ENCODE data around the gene TPD52L1.
"Not testable (repeated sequence)": the region's sequence is repeated elsewhere in the genome, so short reads cannot be mapped to it uniquely, and the experiment has no call there.

TPD52L1 gene

DNA sequence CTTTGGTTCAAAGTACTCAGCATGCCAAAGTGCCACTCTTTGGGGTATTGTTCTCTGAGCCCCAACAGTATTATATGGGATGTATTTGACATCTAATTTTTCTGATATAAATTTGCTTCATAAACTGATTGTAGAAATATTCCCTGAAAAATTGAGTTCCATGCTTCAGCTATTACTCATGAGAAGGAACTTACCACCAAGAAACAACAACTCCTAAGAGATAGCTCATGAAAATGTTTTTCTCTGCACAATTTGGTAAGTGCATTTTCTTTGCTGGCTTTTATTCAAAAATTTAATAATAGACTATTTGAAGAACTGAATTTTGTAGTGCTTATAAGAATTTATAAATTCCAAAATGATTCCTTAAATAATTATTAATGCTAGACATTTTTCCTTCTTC is 12.8 kb upstream of the TPD52L1 start:
- no peak for DNase-seq (ENCODE audit: extremely low read depth in 1 of 2, low read depth in 1 of 2)

DNA sequence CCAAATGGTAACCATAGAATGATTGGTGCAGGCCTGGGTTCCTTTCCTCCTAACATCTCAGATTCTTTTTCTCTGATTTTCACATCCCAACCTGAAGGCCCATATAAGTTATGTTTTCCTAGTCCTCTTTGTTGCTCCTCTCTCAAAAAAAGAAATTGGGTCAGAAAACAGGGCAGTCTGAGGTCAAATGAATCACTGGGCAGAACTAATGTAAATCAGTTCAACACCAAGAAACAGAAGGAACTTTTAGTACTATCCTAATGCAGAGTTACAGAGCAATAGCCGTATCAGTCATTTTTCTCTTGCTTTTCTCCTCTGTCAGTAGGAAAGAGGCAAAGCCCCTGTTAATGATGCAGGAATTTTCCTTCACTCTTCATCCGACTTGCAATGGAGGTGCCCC is 11.0 kb upstream of the TPD52L1 start:
- no peak for DNase-seq (ENCODE audit: extremely low read depth in 1 of 2, low read depth in 1 of 2)

DNA sequence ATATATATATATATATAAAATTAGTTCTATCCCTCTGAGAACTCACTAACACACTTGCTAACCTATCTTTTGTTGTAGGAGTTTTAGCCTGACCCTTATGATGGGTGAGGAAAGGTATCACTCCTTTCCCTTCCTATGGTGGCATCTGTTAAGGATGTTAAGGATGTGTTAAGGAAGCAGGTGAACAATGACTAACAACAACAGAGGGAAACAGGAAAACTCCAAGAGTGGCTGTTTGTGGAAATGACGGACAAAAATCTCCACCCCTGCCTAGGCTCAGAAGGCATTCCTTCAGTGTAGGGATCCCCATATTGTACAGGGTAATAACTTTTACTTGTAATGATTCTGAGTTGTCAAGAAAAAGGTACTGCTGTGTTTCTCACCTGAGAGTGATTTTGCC is 8.8 kb upstream of the TPD52L1 start:
- DNase-seq (ENCODE audit: extremely low read depth in 1 of 2, low read depth in 1 of 2): no peak

DNA sequence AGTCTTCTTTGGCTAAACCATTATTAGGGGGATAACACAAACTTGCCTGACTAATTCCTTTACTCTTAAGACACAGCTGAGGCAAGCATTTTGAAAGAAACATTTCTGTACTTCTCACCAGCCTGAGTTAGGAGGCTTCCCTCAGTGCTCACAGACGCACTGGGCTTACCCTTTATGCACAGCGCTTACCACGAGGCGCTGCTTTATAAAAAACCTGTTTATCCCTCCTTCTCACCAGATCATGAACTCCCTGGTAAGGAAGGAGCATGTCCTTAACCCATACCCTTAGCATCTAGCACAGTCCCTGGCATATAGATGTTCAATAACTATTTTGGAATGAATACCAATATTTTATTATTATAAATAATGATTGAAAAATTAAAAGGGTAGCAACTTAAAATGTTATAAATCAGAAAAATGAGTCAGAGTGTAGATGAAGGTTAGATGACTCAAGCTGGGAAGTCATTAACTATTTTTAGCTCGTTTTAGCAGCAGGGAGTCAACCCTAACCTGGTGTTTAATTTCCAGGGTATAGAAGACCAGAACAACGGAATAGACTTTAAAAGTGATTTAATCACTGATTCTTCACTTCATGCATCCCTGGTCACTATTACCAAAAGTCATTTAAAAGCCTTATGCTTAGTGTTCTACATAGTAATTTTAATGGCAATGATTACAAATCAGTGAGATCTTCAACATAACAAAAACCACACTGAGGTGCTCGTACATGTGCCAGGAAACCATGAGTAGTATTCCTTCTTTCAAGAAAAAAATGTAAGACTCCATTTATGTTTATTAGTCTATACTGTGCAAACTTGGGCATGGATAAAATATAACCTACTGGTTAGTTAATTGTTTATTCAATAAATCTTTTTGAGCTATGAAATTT is 4.1 kb upstream of the TPD52L1 start:
- no peak for DNase-seq (ENCODE audit: extremely low read depth in 1 of 2, low read depth in 1 of 2)

DNA sequence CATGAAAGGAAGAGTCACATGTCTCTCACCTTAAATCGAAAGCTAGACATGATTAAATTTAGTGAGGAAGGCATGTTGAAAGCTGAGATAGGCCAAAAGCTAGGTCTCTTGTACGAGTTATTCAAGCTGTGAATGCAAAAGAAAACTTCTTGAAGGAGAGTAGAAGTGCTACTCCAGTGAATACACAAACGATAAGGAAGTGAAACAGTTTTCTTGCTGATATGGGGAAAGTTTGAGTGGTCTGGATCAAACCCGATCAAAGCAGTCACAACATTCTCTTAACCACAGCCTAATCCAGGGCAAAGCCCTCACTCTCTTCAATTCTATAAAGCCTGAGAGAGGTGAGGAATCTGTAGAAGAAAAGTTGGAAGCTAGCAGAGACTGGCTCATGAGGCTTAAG is 1.9 kb upstream of the TPD52L1 start:
- DNase-seq (ENCODE audit: extremely low read depth in 1 of 2, low read depth in 1 of 2): no peak

DNA sequence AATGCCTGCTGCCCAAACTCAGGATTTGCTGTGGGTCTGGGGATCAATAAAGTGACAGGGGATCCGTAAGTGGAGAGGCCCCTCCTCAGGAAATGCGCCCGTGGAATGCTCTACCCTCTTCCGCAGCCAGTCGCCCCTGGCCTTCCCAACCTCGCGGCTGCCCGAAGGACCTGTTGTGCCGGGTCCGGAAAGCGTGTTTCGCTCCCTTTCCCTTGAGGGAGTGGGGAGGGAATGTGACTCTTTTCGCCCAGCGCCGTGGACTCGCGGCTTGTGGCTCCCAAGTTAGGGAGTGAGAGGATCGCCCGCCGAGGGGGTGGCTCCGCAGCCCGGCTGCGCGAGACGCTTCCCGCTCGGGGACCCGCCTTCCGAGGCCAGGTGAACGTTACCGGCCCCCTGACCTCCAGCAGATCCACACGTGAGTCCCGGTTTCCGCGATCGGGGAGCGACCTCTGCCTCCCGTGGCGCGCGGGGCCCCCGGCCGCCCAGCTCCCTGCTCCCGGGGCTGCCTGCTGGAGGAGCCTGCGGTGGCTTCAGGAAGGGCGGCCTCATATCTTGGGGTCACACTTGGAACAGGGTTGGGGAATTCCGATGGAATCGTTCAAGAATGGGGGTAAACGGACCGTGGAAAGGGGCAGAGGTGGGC is 666 bp downstream of the TPD52L1 start:
- DNase-seq (ENCODE audit: extremely low read depth in 1 of 2, low read depth in 1 of 2): no peak

DNA sequence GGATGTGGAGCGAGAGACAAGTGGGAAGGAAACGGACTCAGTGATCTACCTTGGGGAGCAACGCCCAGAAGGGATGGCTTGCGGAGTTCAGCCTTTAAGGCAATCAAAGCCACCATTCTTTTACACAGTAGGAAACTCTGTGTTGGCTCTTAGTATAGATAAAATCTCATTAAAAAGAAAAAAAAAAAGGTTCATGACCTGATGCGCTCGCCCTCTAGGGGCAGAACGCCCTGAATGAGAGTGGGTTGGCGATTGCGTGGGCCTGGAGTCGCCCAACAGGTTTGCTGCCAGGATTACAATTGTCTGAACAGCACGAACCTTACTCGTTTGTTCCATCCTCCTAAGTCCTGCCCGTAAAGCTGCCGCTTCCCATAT is 1.2 kb downstream of the TPD52L1 start:
- DNase-seq (ENCODE audit: extremely low read depth in 1 of 2, low read depth in 1 of 2): no peak

DNA sequence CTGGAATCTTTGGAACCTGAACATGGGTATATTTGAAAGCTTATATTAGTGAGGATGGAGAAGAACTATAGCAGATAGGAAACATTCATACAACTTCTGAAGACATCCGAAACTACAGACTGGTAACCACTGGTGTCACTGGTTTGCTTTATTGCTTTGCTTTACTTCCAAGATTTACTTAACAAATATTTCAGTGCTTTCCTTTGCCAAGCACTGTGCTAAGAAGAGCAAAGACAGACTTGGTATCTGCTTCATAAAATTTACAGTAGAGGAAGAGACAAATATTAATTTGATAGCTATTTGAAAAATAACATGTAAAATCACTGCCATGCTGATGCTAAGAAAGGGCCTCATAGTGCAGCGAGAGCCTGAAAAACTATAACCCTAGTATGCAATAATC is 1.8 kb downstream of the TPD52L1 start:
- no peak for DNase-seq (ENCODE audit: extremely low read depth in 1 of 2, low read depth in 1 of 2)

DNA sequence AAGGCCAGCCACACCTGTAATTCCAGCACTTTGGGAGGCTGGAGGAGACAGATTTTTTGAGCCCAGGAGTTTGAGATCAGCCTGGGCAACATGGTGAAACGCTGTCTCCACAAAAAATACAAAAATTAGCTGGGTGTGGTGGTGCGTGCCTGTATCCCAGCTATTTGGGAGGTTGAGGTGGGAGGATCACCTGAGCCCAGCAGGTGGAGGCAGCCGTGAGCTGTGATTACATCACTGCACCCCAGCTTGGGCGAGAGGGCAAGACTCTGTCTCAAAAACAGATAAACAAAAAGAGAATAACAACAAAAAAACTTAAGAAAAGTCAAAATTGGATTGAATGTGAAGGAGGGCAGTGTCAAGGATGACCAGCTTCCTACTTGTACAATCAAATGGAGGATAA is 2.9 kb downstream of the TPD52L1 start:
- DNase-seq (ENCODE audit: extremely low read depth in 1 of 2, low read depth in 1 of 2): no peak

DNA sequence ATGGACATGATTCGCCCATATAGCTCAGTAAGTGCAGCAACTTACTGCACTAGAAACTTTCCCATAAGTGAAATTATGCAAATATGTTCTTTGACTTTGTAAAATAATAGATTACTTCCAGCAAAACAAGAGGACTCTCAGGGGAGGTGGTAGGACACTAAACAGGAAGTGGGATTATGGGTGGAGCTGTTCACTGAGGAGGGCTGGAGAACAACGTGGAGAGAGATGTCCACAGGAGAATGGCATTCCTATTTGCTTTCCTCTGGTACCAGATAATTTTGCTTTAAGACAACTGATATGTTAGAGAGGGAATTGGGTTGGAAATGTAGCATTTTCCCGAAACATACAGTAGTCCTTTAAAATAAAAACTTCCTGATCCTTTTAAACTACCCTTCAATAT is 3.7 kb downstream of the TPD52L1 start:
- no peak for DNase-seq (ENCODE audit: extremely low read depth in 1 of 2, low read depth in 1 of 2)

DNA sequence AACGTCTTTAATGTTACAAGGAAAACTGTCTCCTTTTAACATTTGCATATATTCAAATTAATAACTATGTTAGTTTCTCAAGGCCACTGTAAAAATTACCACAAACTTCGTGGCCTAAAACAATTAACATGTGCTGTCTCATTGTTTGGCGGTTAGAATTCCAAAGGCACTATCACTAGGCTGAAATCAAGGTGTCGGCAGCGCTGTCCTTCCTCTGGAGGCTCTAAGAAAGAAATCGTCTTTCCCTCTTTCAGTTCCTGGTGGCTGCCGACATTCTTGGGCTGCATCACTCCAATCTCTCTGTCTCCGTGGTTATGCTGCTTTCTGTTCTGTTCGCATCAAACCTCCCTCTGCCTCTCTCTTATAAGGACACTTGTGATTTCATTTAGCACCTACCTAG is 4.2 kb downstream of the TPD52L1 start:
- no peak for DNase-seq (ENCODE audit: extremely low read depth in 1 of 2, low read depth in 1 of 2)

DNA sequence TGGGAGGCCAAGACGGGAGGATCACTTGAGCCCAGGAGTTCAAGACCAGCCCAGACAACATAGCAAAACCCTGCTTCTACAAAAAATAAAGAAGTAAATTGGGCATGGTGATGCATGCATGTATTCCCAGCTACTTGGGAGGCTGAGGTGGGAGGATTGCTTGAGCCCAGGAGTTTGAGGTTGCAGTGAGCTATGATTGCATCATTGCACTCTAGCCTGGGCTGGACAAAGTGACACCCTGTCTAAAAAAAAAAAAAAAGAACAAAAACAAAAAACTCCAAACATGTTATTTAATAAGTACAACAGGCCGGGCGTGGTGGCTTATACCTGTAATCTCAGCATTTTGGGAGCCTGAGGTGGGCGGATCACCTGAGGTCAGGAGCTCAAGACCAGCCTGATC is 9.8 kb downstream of the TPD52L1 start:
- not testable (repeated sequence) for DNase-seq (ENCODE audit: extremely low read depth in 1 of 2, low read depth in 1 of 2)

DNA sequence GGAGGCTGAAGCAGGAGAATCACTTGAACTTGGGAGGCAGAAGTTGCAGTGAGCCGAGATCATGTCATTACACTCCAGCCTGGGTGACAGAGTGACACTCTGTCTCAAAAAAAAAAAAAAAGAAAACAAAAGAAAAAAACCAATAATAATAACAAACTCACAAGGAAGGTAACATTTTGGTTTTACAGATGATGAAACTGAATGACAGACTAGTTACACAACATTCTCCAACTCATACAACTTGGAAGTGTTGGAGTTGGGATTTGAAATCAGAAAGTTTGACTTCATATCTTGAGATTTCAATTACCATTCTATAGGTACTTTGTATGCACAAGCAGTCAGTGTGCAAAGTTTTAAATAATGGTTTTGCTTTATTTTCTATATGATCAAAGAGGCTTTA is 10.2 kb downstream of the TPD52L1 start:
- no peak for DNase-seq (ENCODE audit: extremely low read depth in 1 of 2, low read depth in 1 of 2)

DNA sequence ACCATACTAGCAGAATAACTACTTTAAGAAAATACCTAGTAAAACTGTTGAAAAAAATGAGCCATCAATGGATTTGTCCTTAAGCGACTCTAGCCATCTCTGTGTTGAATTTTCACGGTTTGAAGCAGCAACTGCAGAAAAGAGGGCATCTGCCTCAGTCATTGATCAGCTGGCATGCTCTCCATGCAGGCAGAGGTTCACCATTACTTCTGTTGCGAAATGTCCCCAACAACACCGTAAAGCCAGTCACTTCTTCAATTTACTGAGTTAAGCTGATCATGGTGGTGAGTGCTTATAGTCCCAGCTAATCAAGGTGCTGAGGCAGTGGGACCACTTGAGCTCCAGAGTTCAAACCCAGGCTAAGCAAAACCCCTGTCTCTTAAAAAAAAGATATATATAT is 11.1 kb downstream of the TPD52L1 start:
- no peak for DNase-seq (ENCODE audit: extremely low read depth in 1 of 2, low read depth in 1 of 2)

DNA sequence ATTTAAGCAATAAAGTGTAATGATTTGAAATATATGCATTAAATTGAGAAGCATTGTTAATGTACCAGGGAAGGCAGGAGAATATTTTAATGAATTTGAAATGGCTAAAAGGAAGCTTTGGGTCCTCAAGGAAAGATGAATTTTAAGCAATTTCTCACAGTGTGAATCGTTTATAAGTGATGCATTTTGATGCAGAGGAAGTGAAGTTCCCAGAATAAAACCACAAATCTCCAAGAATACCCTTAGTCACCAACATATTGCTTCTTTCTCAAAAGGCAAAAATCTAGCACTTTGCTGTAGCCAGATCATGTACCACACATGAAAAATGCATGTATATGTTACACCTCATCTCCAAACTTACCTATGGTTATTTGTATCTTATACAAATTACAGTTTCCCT is 11.7 kb downstream of the TPD52L1 start:
- no peak for DNase-seq (ENCODE audit: extremely low read depth in 1 of 2, low read depth in 1 of 2)

DNA sequence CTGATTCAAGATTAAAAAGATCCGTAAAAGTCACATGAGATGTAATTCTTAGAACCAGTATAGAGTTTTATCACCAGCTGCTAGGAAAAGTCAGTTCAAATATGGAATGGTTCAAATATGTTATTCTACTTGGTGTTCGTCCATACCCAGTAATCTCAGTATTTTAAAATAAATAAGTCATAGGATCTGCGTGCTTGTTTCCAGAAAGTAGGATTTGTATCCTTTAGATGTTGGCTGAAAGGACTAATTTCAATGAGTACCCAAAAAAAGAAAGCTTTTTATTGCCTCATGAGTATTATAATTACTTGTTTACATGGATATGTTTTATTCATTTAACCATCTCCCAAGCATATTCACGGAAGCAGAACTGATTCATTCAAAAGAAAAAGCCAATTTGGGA is 12.2 kb downstream of the TPD52L1 start:
- DNase-seq (ENCODE audit: extremely low read depth in 1 of 2, low read depth in 1 of 2): no peak

DNA sequence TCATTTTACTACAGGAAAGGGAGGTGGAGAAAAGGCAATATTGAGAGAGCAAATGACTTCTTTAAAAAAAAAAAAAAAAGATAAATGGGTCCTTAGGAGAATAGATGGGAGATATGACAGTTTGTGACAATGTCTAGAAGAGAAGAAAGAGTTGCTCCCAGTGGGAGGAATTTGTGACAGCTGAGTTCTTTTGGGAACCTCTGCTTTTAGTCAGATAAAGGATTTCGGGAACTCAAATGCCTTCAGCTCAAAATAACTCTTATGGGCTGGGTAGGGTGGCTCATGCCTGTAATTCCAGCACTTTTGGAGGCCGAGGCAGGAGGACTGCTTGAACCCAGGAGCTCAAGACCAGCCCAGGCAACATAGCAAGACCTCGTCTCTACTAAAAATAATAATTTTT is 13.1 kb downstream of the TPD52L1 start:
- no peak for DNase-seq (ENCODE audit: extremely low read depth in 1 of 2, low read depth in 1 of 2)

DNA sequence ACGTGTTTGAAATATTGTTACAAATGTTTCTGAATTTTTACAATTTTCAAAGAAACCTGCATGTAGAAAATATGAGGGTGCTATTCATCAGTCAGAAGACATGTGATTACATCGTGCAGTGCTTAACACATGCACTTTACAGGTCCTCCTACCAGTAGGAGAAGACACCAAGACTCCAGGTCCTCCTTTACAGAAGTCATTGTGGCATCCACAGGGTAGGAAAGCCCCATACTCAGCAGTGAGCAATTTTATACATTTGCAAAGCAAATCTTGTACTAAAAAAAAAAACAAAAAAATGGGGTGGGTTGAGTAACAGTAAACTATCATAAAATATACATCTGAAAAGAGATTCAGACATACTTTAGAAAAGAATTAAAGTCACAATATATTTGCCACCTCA is 14.0 kb downstream of the TPD52L1 start:
- DNase-seq (ENCODE audit: extremely low read depth in 1 of 2, low read depth in 1 of 2): no peak

DNA sequence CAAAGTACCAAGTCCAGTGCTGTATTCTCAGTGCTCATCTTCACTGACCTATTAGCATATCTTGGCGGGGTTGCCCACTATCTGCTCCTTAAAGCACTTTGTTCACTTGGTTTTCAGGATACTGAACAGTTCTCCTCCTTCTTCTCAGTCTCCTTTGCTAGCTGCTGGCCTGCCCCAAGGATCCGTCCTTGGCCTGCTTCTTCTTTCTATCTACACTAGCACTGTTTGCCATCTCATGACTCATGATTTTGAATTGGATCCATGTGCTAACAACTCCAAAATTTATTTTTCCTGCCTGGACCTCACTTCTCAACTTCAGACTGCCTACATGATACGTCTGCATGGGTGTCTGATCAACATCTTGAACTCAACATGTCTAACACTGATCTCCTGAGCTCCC is 15.5 kb downstream of the TPD52L1 start:
- DNase-seq (ENCODE audit: extremely low read depth in 1 of 2, low read depth in 1 of 2): no peak

DNA sequence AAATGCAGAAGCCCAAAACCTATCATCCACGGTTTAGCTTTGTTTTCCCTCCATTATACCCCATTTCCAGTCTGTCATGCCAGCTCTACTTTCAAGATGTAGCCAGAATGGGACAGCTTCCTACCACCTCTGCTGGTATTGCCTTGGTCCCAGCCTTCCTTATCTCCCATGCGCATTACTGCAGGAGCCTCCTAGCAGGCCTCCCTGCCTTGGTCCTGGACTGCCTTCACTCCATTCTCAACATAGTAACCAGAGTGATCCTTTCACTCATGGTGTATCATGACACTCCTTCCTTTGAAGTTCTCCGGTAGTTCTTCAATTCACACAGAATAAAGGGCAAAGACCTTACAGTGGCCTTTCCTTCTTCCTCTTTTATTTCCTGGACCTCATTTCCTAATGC is 15.9 kb downstream of the TPD52L1 start:
- DNase-seq (ENCODE audit: extremely low read depth in 1 of 2, low read depth in 1 of 2): no peak

DNA sequence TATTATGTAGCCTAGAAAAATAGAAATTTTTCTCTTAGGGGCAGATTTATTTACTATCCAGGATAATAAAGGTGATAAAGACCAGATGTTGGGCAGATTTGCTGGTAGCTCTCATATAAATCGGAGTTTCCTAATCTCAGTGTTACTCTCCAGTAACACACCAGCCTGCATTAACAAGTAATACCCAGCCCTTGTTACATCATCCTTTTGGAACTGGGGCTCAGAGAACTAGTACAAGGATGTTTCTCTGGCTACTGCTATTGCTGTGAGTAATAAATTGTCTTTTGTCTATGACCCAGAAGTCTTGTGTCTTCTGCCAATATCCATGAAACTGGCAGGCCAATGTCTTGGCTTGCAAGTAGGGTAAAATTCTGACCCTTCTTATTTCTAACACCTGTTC is 16.8 kb downstream of the TPD52L1 start:
- DNase-seq (ENCODE audit: extremely low read depth in 1 of 2, low read depth in 1 of 2): no peak

DNA sequence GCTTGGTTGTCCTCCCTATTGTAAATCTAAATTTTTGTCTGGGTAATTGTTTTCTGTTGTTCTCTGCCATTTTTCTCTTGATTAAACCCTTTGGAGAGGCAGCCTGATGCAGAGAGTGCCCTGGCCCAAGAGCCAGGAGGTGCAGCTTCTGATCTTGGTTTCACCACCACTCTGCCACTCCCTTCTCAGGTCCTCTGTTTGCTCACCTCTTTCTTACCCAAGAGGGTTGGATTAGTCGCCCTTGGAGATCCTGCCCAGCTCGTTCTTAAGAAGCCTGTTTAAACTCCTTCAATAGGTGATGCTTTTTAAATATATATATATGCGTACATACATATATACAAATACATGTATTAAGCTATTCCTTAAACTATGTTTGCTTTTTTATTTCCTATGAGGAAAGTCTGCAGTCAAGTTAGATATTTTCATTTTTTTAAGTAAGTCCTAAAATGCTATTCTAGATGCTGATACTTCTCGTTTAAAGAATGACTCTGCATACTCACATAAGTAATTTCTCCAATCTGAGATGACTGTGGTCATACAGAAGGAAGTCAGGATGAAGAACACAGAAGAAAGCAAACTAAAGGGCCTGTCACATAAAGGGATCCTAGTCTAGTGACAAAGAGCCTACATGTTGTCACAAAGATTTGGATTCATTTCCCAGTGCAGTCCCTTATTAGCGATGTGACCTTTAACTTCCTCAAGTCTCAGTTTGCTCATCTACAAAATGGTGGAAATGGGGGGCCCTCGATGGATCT is 19.9 kb downstream of the TPD52L1 start:
- DNase-seq (ENCODE audit: extremely low read depth in 1 of 2, low read depth in 1 of 2): no peak
